RPMI7951 (cell line): ENCODE measurements around the gene CGGBP1. TPM values are rescaled to one million over a fixed set of nuclear protein-coding genes. Genes with fewer than 3 reads are reported as not detected.
A peak's percentile ranks its signal among the peaks of the same experiment; 100 is the strongest.

Experiments used
- DNase-seq: peaks from one replicate; pipeline ENCODE4 v3.0.0-alpha.2; 2012; ENCODE audit warnings: low read depth
- total RNA-seq: library from RNA; depleted of rRNA; stranded (reverse); fragments of >200 nt; shearing (Covaris generic); gene quantifications from 2 replicates; pipeline ENCODE4 v1.2.3, GENCODE V29; 2014; rRNA removed

Gene CGGBP1
- total RNA-seq = 82.3 and 94.9 TPM in 2 replicates

- peak; percentile 99 for DNase-seq
These were observed at the start of gene CGGBP1, which contains the start of gene ZNF654 for GRCh38 chr3:88058581-88059379. TSS of gene CGGBP1 (minus strand) at chr3:88059005. CDS start at chr3:88055976, 3,029 bp downstream. TSS of gene ZNF654 (plus strand) at chr3:88059255. CDS start at chr3:88059320, 65 bp downstream.

- DNase-seq = no peak
These were observed 46.5 kb upstream of the CGGBP1 start for GRCh38 chr3:88105325-88105724.

GRCh38 chr3:88101142-88101541 lies 42.3 kb upstream of the CGGBP1 start:
- no peak for DNase-seq

- DNase-seq = no peak
These were observed 34.5 kb upstream of the CGGBP1 start for GRCh38 chr3:88093266-88093665.

- DNase-seq = no peak
These were observed 33.5 kb upstream of the CGGBP1 start for GRCh38 chr3:88092270-88092669.

- DNase-seq = no peak
These were observed 31.9 kb upstream of the CGGBP1 start for GRCh38 chr3:88090681-88091080.

- DNase-seq = no peak
These were observed 25.3 kb upstream of the CGGBP1 start for GRCh38 chr3:88084097-88084501.

- DNase-seq = no peak
These were observed 24.0 kb upstream of the CGGBP1 start for GRCh38 chr3:88082854-88083253.

GRCh38 chr3:88078932-88079331 lies 20.1 kb upstream of the CGGBP1 start:
- no peak for DNase-seq

GRCh38 chr3:88076712-88077111 lies 17.9 kb upstream of the CGGBP1 start:
- DNase-seq = no peak

- no peak for DNase-seq
These were observed 16.7 kb upstream of the CGGBP1 start for GRCh38 chr3:88075497-88075896.

GRCh38 chr3:88075072-88075471 lies 16.3 kb upstream of the CGGBP1 start:
- no peak for DNase-seq

GRCh38 chr3:88061746-88062145 lies 2.9 kb upstream of the CGGBP1 start:
- DNase-seq = no peak

- no peak for DNase-seq
These were observed 770 bp upstream of the CGGBP1 start for GRCh38 chr3:88059380-88060170.

- DNase-seq = no peak
These were observed 562 bp downstream of the CGGBP1 start for GRCh38 chr3:88058306-88058580.

- peak; percentile 9 for DNase-seq
These were observed 1.0 kb downstream of the CGGBP1 start for GRCh38 chr3:88057630-88058305.

GRCh38 chr3:88046766-88047165 lies 12.0 kb downstream of the CGGBP1 start:
- no peak for DNase-seq

- DNase-seq = no peak
These were observed 14.4 kb downstream of the CGGBP1 start for GRCh38 chr3:88044411-88044810.

GRCh38 chr3:88041005-88041404 lies 17.8 kb downstream of the CGGBP1 start:
- DNase-seq = no peak

- no peak for DNase-seq
These were observed 18.3 kb downstream of the CGGBP1 start for GRCh38 chr3:88040529-88040928.

- peak; percentile 75 for DNase-seq
These were observed 20.2 kb downstream of the CGGBP1 start for GRCh38 chr3:88038566-88038965.

GRCh38 chr3:88036221-88036620 lies 22.6 kb downstream of the CGGBP1 start:
- DNase-seq = no peak
